Heart right ventricle (tissue), 16 donors: Measurements from ENCODE around the gene SVOPL. TPM values are rescaled to one million over a fixed set of nuclear protein-coding genes. Genes with fewer than 3 reads are reported as not detected.

Experiments used
- ATAC-seq, 8 donors: fragments of 200-7000 bp; cut with Tn5 transposase; one replicate each; pipeline ENCODE4 v1.9.1; 2020; ENCODE audit warnings: mild to moderate bottlenecking in 8 of 8, moderate library complexity in 8 of 8, moderate number of reproducible peaks in 1 of 8
- DNase-seq, 2 donors: peaks; one replicate each; pipeline ENCODE4 v3.0.0-alpha.2; 2020
- H3K27ac ChIP-seq, 10 donors: fragments of 200-600 bp; sonication (generic) in 2 of 10; one replicate each; pipeline versions ENCODE4 v1.5.0 to v1.8.0; 2020 to 2022; ENCODE audit warnings: mild to moderate bottlenecking in 3 of 10
- H3K27me3 ChIP-seq, 7 donors: fragments of 200-600 bp; one replicate each; pipeline ENCODE4 v1.8.0; 2021 to 2022; ENCODE audit warnings: mild to moderate bottlenecking in 2 of 7
- H3K36me3 ChIP-seq, 9 donors: fragments of 200-600 bp; sonication (generic) in 1 of 9; one replicate each; pipeline versions ENCODE4 v1.5.0 to v1.8.0; 2020 to 2022; ENCODE audit warnings: mild to moderate bottlenecking in 2 of 9
- H3K4me1 ChIP-seq, 9 donors: fragments of 200-600 bp; sonication (generic) in 1 of 9; one replicate each; pipeline versions ENCODE4 v1.5.0 to v1.8.0; 2020 to 2022; ENCODE audit warnings: mild to moderate bottlenecking in 4 of 9
- H3K4me3 ChIP-seq, 10 donors: fragments of 200-600 bp; sonication (generic) in 2 of 10; one replicate each; pipeline versions ENCODE4 v1.5.0 to v1.8.0; 2020 to 2022; ENCODE audit warnings: mild to moderate bottlenecking in 7 of 10, moderate library complexity in 2 of 10
- H3K9me3 ChIP-seq, 11 donors: fragments of 200-600 bp in 10 of 11; sonication (generic) in 2 of 11; one replicate each; pipeline versions ENCODE4 v1.5.0 to v1.8.0; 2013 to 2022; ENCODE audit warnings: mild to moderate bottlenecking in 2 of 11, control low read depth in 1 of 11, moderate library complexity in 1 of 11
- WGBS, 2 donors: extraction: QIAGEN DNeasy Blood & Tissue Kit; methylation state at CpG; one replicate each; pipeline ENCODE4 v1.1.7; 2013; ENCODE audit warnings: inconsistent platforms in 1 of 2; 5-methylcytosine and 5-hydroxymethylcytosine counted together
- intact Hi-C, 10 donors: fragments of 100-400 bp; cut with DNase I; formaldehyde crosslinking; loops; one replicate each; pipeline versions ENCODE4 v1.11.1 to v1.14.2; 2022
- polyA plus RNA-seq, 2 donors: library from polyadenylated mRNA; stranded (reverse); fragments of 200-250 nt; gene quantifications; one replicate each; pipeline ENCODE4 v1.2.3, GENCODE V29; 2013
- total RNA-seq, 10 donors: library from RNA; stranded (reverse); fragmentation: NEBNext Ultra II Directional in 3 of 10; extraction: Animal tissue kit (Norgen Biotek cat#: 25700) in 3 of 10; gene quantifications; one replicate each; pipeline versions ENCODE4 v1.2.1 to v1.2.4, GENCODE V29; 2021 to 2023
- TF ChIP-seq, protein P1 (sequence below), 9 donors: fragments of 200-600 bp; sonication (generic) in 2 of 9; IDR thresholded peaks; one replicate each; pipeline versions ENCODE4 v1.5.0 to v1.8.0; 2021 to 2022; ENCODE audit warnings: antibody characterized with exemption in 9 of 9, mild to moderate bottlenecking in 5 of 9, moderate library complexity in 1 of 9
- donor health status: Arrhythmogenic right ventricular cardiomyopathy.
- donor health status: ischemic (EF 13 %, LVEDD 7.1; RV severe dilation, severe dysfunction).
- donor health status: healthy with polysubstance abuse.
- donor health status: DM: no; HTN: yes; CAD: no.
- donor health status: DM: no; HTN: no; CAD: no.
- donor health status: ischemic (EF 25% LVEDD 6.9; RV normal size, moderate dysfunction).
- donor health status: ischemic (EF 25% LVEDD 5.7; RV mildly dilated, moderate dysfunction).
- donor health status: healthy.
- donor health status: DM: yes; HTN: yes; CAD: no.
- donor health status: Ischemic cardiomyopathy.
- donor health status: ischemic (EF 35%, LVEDD 5.7; RV mildly dilated, moderate dysfunction).
- donor health status: nonischemic (EF 11% LVEDD 7.7; RV severe dilation, severe dysfunction).
- donor health status: DM: yes; HTN: yes; CAD: no.
- donor health status: PGD.
- donor health status: ischemic (EF 29% LVEDD 5.4; RV normal size, mild dysfunction).
- donor health status: nonischemic (EF 23%, LVEDD 6.1; RV moderate dilation, normal function).

Gene SVOPL
- total and polyA plus RNA-seq, 12 donors: not detected

DNA sequence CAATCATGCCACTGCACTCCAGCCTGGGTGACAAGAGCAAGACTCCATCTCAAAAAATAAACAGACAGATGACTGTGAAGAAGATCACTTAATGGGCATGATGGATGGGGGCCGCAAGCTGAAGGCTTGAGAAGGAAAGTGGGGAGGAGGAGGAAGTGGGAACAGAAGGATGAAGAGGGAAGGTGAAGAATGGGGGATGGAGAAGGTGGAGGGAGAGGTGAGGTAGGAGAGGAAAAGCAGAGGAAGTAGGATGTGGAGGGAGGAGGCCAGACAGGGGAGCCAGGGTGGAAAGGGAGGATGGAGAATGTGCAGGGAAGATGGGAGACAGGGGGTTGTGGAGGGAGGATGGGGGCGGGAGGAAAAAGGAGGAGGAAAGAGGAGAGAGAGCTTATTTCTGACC is 68.8 kb downstream of the SVOPL start:
- ATAC-seq: no peak
- intact Hi-C loops: no loop called here
- Histone ChIP-seq H3K4me3 (no peak overlapping the region), H3K4me1 (no peaks in the 10 kb centered on the region), H3K27me3 (no peaks in the 10 kb centered on the region), H3K9me3 (no peaks in the 10 kb centered on the region), H3K36me3 (no peaks in the 10 kb centered on the region), H3K27ac (no peak overlapping the region)
- TF ChIP-seq, protein P1, sequence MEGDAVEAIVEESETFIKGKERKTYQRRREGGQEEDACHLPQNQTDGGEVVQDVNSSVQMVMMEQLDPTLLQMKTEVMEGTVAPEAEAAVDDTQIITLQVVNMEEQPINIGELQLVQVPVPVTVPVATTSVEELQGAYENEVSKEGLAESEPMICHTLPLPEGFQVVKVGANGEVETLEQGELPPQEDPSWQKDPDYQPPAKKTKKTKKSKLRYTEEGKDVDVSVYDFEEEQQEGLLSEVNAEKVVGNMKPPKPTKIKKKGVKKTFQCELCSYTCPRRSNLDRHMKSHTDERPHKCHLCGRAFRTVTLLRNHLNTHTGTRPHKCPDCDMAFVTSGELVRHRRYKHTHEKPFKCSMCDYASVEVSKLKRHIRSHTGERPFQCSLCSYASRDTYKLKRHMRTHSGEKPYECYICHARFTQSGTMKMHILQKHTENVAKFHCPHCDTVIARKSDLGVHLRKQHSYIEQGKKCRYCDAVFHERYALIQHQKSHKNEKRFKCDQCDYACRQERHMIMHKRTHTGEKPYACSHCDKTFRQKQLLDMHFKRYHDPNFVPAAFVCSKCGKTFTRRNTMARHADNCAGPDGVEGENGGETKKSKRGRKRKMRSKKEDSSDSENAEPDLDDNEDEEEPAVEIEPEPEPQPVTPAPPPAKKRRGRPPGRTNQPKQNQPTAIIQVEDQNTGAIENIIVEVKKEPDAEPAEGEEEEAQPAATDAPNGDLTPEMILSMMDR (IDR thresholded peaks at IDR 0.05): no peak
- 81 to 96% methylated on average over 1 to 2 of the region's 2 CpGs for WGBS, 2 donors
- DNase-seq: no peak

DNA sequence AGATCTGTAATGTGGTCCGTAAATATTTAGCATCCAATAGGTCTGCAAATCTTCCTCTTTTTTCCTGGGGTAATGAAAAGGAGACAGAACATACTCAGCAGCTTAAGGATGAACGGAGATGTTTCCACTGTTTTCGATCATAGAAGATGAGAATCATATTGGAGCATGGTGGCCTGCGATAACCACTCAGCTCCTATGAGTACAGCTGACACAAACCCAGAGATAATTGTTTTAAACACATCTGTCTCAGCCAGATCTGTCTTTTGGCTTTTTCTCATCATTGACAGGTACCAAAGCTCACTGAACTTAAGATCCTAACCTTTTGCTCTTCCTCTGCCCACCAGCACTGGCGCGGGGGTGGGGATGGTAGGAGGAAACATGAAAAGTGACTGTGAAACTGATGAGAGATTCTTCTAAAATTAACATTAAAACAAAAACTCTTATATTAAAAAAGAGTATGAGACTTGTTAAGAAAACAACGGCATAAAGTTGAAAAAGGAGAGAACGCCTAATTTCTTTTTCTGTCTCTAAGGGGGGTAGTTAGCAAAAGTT is 71.0 kb downstream of the SVOPL start:
- ATAC-seq (no peak), DNase-seq (no peak)
- Histone ChIP-seq H3K9me3 (no peaks in the 10 kb centered on the region), H3K4me1 (peaks cover 0 to 7% (median 0%) of the 10 kb centered on the region in 9 donors), H3K36me3 (no peaks in the 10 kb centered on the region), H3K4me3 (no peak overlapping the region), H3K27me3 (no peaks in the 10 kb centered on the region), H3K27ac (no peak overlapping the region)
- intact Hi-C loops: no loop called here
- WGBS, 2 donors: 92 to 96% methylated on average over 8 of the region's 8 CpGs
- TF ChIP-seq, protein P1 (IDR thresholded peaks at IDR 0.05): no peak

DNA sequence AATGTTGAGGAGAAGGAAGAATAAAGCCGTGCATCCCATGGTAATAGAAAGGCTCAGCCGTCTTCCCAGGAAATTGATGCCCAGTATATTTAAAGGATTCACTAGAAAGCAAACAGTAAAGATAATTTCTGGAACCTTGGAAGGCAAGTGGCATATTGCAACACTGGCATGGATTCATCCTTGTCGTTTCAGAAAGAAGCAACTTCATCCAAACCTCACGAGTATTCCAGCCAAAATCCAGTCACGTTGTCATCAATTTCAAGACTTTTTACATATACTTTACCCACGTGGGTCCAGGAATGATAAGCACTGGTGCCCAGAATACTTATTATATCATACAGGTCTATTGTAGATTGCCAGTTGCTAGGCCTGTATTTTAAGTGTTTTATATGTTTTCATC is 73.8 kb downstream of the SVOPL start:
- TF ChIP-seq, protein P1 (IDR thresholded peaks at IDR 0.05): no peak
- no peak for DNase-seq
- H3K27me3 ChIP-seq: peaks cover 0 to 3% (median 0%) of the 10 kb centered on the region in 7 donors
- no peaks in the 10 kb centered on the region for H3K9me3 ChIP-seq
- H3K4me1 ChIP-seq: peaks cover 0 to 7% (median 0%) of the 10 kb centered on the region in 9 donors
- intact Hi-C loops: no loop called here
- WGBS, 2 donors: 73 to 77% methylated on average over 6 of the region's 6 CpGs
- no peak for ATAC-seq
- no peak overlapping the region for H3K4me3 ChIP-seq
- no peak overlapping the region for H3K27ac ChIP-seq
- H3K36me3 ChIP-seq: no peaks in the 10 kb centered on the region

DNA sequence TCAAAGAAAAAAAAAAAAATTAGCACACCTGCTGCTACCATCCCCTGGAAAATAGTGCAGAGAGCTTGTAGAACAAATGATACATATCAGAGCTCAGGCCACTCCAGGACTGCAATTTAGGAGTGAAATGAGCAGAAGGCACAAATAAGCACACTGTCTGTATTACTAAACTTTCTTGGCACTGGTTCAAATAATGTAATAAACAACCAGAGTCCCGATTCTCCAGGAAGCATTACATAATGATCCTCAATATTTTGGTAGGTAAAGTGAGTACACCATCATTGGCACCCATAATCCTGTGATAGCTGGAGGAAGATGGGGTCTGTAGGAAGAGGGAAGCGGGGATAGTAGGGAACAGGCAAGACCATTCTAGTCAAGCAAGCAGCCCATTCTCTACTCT is 74.3 kb downstream of the SVOPL start:
- ATAC-seq (no peak), DNase-seq (no peak)
- no peak overlapping the region for H3K27ac ChIP-seq
- 61 to 69% methylated on average over 2 of the region's 2 CpGs for WGBS, 2 donors
- no peaks in the 10 kb centered on the region for H3K9me3 ChIP-seq
- H3K36me3 ChIP-seq: no peaks in the 10 kb centered on the region
- peaks cover 0 to 7% (median 0%) of the 10 kb centered on the region in 9 donors for H3K4me1 ChIP-seq
- TF ChIP-seq, protein P1 (IDR thresholded peaks at IDR 0.05): no peak
- intact Hi-C loops: no loop called here
- no peak overlapping the region for H3K4me3 ChIP-seq
- peaks cover 0 to 3% (median 0%) of the 10 kb centered on the region in 7 donors for H3K27me3 ChIP-seq
